NCI-H2107 treated with DMSO at 0.1 percent for 48 hours (cell line): ENCODE results near the gene CSNK1E.

Source experiments
- DNase-seq: peaks from one replicate; lab custom pipeline; 2025; ENCODE audit not compliant: unreplicated experiment; lab: John Stamatoyannopoulos, UW

Gene CSNK1E

GRCh38 chr22:38308791-38309498 lies 8.3 kb downstream of the CSNK1E start:
- no peak for DNase-seq

GRCh38 chr22:38305471-38306448 lies 11.5 kb downstream of the CSNK1E start:
- DNase-seq = no peak

- no peak for DNase-seq
These were observed 12.7 kb downstream of the CSNK1E start for GRCh38 chr22:38304526-38304925.

- DNase-seq = no peak
These were observed 13.3 kb downstream of the CSNK1E start for GRCh38 chr22:38303974-38304373.

GRCh38 chr22:38302906-38303305 lies 14.3 kb downstream of the CSNK1E start:
- DNase-seq = no peak

GRCh38 chr22:38300946-38301345 lies 16.3 kb downstream of the CSNK1E start:
- DNase-seq = no peak

- DNase-seq = no peak
These were observed 16.9 kb downstream of the CSNK1E start for GRCh38 chr22:38300197-38300945.

- DNase-seq = no peak
These were observed 17.5 kb downstream of the CSNK1E start for GRCh38 chr22:38299770-38300102.

GRCh38 chr22:38298312-38299005 lies 18.8 kb downstream of the CSNK1E start:
- no peak for DNase-seq

GRCh38 chr22:38296372-38296771 lies 20.9 kb downstream of the CSNK1E start:
- DNase-seq = no peak

- DNase-seq = no peak
These were observed 21.4 kb downstream of the CSNK1E start for GRCh38 chr22:38295863-38296262.

GRCh38 chr22:38295339-38295738 lies 21.9 kb downstream of the CSNK1E start:
- no peak for DNase-seq

- no peak for DNase-seq
These were observed 23.0 kb downstream of the CSNK1E start for GRCh38 chr22:38294193-38294592.

- no peak for DNase-seq
These were observed 24.5 kb downstream of the CSNK1E start for GRCh38 chr22:38292694-38293093.

- DNase-seq = no peak
These were observed 25.9 kb downstream of the CSNK1E start for GRCh38 chr22:38291201-38291777.

- no peak for DNase-seq
These were observed 26.9 kb downstream of the CSNK1E start for GRCh38 chr22:38290347-38290746.

- no peak for DNase-seq
These were observed 27.6 kb downstream of the CSNK1E start for GRCh38 chr22:38289583-38290082.

GRCh38 chr22:38286915-38287669 lies 30.1 kb downstream of the CSNK1E start:
- no peak for DNase-seq

GRCh38 chr22:38285018-38285417 lies 32.2 kb downstream of the CSNK1E start:
- DNase-seq = no peak

- DNase-seq = no peak
These were observed 33.2 kb downstream of the CSNK1E start for GRCh38 chr22:38284042-38284402.
